Embryonic facial prominence (tissue), 1 donor: ENCODE data around the gene BCAR3.
"Not testable (repeated sequence)": the region's sequence is repeated elsewhere in the genome, so short reads cannot be mapped to it uniquely, and the experiment has no call there.

Source experiments
- DNase-seq: peaks from one replicate; pipeline ENCODE4 v3.0.0-alpha.2; 2016; ENCODE audit errors: extremely low spot score

BCAR3 gene

GRCh38 chr1:93596329-93597089 lies 85.1 kb downstream of the BCAR3 start:
- no peak for DNase-seq

DNA sequence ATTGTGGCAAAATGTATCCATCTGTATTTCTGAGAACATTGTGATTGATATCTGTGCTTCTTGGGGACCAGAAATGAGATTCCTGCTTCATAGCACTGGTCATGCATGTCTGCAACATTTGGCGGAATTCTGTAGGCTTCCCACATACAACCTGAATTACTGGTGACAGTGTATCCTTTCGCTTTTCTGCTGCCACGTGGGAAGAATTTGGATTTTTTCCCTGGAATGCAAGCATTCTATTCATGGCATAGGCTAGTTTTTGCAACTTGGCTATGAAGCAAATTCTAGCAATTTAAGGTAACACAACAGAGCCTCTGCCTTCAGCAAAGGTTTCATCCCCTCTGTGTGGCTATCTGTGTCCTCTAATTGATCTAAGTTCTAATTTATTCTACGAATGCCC lies 85.9 kb downstream of the BCAR3 start:
- no peak for DNase-seq

DNA sequence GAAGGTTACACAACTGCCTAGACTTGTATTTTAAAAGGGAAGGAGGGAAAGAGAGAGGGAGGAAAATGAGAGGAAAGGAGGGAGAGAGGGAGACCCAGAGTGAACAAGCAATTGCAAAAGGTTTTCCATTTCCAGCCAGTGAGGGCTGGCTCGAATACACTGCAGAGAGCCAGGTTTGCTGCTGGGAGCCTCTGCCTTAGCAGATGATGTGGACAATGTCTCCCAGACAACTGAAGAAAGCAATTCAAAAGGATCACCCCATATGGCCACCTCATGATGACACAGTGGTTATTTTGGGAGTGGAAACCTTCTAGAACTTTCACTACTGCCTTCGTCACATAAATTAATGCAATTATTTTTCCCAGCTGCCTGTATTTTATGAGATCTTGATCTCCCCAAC lies 86.4 kb downstream of the BCAR3 start:
- no peak for DNase-seq

- DNase-seq: no peak
Observed at GRCh38 chr1:93594603-93594880, 87.1 kb downstream of the BCAR3 start.

GRCh38 chr1:93593854-93594602 lies 87.6 kb downstream of the BCAR3 start:
- no peak for DNase-seq

- DNase-seq: no peak
Observed at GRCh38 chr1:93592551-93592949, 89.1 kb downstream of the BCAR3 start.

DNA sequence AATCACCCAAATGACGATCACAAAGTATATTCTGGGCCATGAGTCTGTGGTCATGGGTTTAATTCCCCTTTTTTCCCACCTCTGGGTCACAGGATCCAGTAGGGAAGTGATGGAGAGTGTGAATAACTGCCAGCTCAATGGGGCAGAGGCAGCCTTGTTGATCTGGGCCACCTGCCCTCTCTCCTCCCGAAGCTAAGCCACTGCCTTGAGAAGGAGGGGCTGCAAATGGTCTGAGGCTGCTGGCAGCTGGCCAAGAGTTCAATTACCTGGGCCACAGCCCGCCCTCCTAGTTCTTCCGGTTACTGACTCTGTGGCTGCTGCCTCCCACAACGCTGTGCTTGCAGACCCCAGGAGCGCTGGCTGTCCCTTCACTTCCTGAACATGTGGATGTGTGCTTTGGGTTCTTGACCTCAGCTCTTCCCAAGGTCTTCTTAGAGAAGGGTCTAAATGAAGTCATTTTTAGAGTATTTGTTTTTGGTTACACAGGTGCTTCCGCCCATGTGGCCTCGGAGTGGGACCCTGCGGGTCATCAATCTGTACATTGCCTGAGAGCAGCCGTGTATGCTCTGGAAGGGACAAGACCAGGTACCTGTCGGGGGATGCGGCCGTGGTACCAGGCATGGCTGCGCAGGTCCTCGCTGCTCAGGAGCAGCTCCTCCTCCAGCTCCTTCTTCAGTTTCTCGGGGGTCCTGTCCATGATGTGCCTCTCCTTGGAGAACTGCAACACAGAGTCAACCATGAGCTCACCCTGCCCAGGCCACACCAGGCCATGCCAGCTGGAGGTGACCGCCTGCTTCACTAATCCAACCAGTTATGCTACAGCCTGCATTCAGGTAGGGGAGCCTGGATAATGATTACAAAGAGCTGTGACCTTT lies 89.7 kb downstream of the BCAR3 start:
- no peak for DNase-seq

DNA sequence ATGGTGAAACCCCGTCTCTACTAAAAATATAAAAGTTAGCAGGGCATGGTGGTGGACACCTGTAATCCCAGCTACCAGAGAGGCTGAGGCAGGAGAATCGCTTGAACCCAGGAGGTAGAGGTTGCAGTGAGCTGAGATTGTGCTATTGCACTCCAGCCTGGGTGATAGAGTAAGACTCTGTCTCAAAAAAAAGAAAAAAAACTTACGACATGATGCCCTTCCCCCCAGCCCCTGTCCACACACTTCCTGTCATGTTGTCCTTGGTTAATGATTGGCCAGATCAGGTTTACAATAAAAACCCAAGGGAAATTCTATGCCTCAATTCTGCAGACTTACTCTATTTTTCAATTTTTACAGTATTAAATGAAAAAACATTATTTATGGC lies 90.4 kb downstream of the BCAR3 start:
- DNase-seq: not testable (repeated sequence)

- no peak for DNase-seq
Observed at GRCh38 chr1:93588955-93589354, 92.7 kb downstream of the BCAR3 start.

GRCh38 chr1:93588206-93588605 lies 93.4 kb downstream of the BCAR3 start:
- DNase-seq: no peak

DNA sequence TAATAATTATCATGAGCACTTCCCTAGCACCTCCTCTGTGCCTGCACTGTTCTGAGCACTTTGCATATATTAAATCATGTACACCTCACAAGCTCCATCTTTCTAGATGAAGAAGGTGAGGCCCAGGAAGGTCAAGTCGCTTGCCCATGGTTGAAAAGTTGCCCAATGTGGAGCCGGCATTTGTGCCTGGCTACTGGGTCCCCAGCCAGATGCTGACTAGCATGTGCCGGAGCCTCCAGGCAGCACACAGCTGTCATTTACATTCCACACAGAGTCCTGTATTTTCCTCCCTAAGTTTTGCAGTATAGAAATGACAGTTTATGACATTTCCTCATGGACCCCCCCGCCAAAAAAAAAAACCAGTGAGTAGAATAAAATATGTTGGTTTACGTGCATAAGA lies 94.3 kb downstream of the BCAR3 start:
- DNase-seq: no peak

- no peak for DNase-seq
Observed at GRCh38 chr1:93585059-93585966, 96.3 kb downstream of the BCAR3 start.

DNA sequence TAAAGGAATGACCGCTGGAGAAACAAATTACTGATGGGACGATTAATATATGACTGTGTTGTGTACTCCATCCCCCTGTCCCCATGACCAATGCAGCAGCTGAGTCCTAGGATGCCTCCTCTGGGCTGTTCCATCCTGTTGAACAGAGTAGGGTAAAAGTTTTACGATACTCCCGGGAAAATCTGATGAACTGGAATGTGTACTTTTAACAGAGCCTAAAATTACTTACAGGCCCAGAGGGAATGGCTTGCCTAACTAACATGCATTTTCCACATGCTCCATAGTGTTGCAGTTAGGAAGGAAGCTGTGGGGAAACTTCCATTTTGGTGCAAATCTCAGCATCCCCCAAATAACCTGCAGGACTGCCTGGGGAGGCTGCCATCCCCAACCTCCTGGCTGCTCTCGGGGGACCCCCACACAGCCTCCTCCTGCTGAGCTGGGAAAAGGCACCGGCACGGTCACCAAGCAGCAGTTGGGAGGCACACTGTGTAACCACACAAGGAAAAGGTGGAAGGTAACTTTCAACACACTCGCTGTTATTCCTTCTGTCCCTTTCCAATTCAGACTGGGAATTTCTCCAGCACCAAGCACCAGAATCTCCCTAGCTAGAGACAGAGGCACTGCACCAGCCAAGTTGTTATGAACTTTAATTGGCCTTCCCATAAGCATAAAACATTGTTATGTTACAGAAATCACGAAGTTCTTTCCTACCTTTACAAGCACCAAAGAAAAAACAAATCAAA lies 97.2 kb downstream of the BCAR3 start:
- no peak for DNase-seq

DNA sequence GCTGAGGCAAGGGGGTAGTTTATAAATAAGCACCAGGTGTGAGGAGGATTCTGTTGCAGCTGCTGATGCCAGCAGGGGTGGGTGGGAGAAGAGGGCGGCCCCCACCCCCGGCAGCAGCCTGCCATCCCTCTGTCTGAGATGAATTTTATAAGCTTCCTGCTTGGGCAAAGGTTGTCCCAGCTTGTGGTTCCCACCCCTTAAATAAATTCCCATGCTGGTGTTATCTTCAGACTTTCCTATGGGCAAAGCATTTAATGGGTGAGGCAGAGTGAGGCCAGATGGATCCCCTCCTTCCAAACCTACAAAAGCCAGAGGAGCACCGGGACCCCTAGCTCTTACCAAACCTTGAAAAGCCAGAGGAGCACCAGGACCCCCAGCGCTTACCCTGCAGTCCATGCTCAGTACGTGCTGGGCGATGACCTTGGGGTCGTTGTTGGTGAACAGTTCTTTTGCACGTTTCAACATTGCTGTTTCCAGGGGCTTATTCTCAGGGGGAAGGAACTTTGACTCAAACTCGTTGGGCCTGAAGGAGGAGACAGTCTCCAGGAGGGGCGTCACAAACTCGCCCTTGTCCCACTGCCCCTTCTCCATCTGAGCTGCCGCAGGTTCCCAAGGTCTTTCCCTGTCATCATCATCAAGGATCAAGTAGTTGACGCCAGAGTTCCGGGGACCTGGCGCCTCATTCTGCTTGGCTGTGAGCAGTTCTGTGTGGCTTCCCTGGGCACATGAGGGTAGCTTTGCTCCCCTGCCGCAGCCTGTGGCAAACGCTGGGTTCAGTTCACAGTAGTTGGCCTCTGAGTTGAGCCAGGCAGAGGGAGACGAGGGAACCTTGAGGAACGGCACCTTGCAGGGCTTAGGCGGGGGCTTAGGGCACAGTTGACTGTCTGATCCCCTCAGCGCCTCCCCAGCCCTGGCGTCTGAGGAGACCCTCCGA lies 99.5 kb downstream of the BCAR3 start:
- DNase-seq: no peak

DNA sequence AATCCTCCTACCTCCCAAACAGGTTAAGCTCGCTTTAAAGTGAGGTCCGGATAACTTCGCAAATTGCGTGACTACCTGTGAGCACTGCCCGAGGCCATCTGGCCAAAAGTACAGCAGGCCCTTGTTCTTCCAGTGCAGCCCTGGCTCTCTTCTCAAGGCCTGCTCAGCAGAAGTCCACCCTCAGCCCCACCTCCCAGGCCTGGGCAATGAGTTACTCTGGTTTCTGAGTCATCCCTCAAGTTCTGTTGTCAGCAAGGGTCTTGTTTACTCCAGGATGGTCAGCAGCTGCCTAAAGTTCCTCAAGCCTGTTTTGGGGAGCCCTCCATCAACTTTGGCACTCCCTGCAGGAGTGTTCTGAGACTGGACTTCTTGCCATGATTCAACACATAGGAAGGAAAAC lies 101.7 kb downstream of the BCAR3 start:
- no peak for DNase-seq

DNA sequence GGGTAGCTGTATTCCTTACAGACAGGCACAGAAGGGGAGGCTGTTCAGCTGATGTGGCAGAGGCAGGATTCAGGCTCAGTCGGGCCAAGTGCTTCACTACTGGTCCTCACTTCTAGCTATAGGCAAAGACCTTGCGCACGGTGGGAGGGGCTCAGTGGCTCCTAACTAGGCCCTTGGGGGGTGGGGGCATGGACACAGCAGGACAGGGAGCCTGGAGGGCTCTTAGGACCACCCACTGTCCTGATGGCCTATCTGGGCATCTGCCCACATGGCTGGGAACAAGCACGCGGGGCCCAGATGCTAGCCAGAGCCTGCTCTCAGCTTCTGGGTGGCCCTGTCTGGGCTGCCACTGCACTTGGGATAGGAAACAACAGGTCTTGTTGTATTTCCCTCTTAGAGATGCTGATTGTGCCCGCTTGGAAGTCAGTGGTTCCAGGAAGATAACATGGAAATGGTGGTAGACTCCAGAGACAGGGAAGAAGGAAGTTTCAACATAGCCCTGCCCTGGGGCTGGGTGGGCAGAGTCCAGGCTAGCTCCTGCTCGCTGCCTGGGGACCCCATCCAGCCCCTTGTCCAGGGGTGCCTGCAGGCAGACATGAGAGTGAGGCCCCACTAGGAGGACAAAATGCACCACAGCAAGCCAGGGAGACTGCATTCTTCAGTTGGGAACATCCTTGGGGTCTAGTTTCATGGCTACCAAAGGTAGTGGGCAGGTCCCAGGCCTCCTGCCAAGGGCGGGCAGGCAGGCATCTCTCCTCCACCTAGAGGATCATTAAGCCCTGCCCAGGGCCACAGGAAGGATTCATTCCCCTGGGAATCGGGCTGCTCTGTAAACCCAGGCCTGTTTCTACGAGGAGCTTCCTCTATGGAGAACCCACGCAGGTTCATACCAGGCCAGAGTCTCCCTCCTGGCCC lies 102.5 kb downstream of the BCAR3 start:
- DNase-seq: no peak

DNA sequence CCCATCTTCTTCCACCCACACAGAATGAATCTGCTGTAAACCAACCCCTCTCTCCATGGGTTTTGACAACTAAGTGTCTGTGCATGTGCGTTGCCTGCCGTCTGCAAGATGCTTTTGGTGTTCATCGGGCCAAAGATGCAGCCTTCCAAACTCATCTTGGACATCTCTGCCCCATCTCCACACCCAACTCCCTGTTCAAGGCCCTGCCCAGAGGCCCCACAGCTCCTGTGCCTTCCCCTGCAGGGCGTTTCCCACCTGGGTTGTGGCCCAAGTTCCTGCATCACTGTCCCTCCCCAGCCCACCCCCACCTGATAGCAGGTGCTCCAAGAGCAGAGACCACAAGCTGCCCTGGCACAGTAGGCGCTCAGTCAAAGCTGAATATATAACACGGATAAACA lies 103.2 kb downstream of the BCAR3 start:
- no peak for DNase-seq

DNA sequence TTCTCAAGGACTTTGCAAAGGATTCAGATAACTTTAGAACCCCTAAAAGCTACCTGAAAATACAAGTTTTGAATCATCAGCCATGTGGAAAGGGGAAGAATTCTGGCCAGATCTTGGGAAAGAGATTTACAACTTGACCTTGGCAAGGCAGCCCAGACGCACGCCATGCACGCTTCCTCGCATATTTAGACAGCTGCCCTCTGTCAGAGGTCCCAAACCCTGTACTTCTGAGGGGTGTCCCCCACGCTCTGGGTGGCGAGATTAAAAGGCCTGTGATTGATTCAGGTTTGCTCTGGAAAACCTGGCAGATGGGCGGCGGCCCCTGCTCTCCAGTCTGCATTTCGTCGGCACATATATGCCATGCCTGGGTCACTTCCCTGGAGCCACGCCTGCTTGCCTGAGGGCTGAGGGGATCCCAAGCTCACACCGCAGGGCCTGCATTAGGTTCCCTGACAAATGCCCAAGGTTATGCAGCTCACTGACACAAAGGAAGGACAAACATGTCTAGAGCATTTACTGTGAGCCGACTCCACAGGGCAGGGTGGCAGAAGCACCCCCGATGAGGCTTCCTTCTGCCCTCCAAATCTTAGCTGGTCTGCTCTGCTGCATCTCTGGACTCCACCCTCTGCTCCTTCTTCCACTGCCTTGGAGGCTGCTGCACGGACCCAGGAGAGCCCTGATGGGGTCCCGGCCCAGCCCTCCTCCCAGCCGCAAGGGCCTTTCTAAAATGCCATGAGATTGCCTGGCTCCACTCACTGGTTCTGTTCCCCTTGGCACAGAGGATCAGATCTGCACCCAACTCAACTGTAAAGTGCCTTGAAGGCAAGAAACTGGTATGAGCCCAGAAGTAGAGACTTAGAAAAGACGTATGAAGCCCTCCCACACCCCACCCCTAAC lies 103.9 kb downstream of the BCAR3 start:
- DNase-seq: no peak
